IgD-negative memory B cell (primary cell): Measurements from ENCODE around the gene FLAD1. TPM values are rescaled to one million over a fixed set of nuclear protein-coding genes. Genes with fewer than 3 reads are reported as not detected.

Source experiments
- H3K27ac Mint-ChIP-seq, 3 donors: one replicate each; pipeline ENCODE4 v1.8.0; 2020 to 2022; ENCODE audit warnings: mild to moderate bottlenecking in 3 of 3, mixed read lengths in 3 of 3, moderate library complexity in 1 of 3
- H3K27me3 Mint-ChIP-seq: one replicate; pipeline ENCODE4 v1.8.0; 2021; ENCODE audit warnings: mixed read lengths
- H3K36me3 Mint-ChIP-seq: one replicate; pipeline ENCODE4 v1.8.0; 2020; ENCODE audit warnings: mild to moderate bottlenecking, mixed read lengths
- H3K4me1 Mint-ChIP-seq, 3 donors: one replicate each; pipeline ENCODE4 v1.8.0; 2020 to 2022; ENCODE audit warnings: mixed read lengths in 3 of 3, mild to moderate bottlenecking in 1 of 3
- H3K4me3 Mint-ChIP-seq, 4 donors: one replicate each; pipeline ENCODE4 v1.8.0; 2020 to 2022; ENCODE audit warnings: mild to moderate bottlenecking in 4 of 4, mixed read lengths in 4 of 4, moderate library complexity in 3 of 4
- H3K9me3 Mint-ChIP-seq, 3 donors: one replicate each; pipeline ENCODE4 v1.8.0; 2020 to 2021; ENCODE audit warnings: mixed read lengths in 3 of 3, mild to moderate bottlenecking in 1 of 3
- polyA plus RNA-seq: library from polyadenylated mRNA; unstranded; fragments of 300-500 nt; fragmentation: Illumina TruSeq; gene quantifications from one replicate; pipeline ENCODE4 v1.2.3, GENCODE V29; 2021

Gene FLAD1
- polyA plus RNA-seq, 1 donor from 2014 or later: 57.6 TPM

DNA sequence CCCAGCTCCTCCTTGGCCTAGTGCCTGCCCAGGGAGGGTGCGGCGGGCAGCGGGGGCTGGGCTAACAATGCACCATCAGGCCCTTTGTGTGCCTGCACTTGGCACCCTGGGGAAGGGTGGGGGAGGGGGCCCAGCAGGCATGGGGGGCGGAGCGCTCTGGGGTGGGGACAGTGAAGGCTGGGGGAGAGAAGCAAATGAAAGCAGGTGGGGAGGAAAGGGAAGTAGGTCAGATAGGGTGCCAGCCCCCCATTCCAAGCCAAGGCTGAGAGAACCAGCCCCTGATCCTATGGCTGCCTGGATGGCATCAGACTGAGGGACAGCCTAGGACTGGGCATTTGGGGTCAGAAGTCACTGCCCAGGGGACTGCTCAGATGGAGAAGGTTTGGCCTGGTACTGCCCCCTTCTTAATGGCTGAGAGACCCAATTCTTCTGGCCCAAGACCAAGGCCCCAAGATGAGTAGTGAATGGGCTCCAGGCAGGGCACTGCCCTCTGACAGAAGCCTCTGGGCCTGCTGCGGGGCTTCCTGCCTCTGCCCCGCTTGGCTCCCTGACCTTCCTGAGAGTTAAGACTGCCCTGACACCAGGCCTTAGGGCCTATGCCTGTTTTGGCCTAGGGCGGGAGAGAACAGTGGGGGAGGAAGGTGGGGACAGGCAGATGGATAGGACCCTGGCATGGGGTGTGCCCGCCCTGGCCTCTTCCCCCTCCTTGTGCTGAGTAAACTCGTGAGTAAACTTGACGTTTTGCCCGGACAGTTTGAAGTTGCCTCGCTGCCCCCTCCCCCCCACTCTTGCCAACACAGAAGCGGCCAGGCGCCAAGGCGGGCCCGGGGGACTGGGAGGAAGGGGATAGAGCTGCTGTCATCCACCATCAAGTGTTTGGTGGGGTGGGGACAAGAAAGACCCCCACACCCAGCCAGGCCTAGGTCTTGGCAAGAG is 22.2 kb downstream of the FLAD1 start:
- H3K9me3 Mint-ChIP-seq: no peaks in the 10 kb centered on the region

DNA sequence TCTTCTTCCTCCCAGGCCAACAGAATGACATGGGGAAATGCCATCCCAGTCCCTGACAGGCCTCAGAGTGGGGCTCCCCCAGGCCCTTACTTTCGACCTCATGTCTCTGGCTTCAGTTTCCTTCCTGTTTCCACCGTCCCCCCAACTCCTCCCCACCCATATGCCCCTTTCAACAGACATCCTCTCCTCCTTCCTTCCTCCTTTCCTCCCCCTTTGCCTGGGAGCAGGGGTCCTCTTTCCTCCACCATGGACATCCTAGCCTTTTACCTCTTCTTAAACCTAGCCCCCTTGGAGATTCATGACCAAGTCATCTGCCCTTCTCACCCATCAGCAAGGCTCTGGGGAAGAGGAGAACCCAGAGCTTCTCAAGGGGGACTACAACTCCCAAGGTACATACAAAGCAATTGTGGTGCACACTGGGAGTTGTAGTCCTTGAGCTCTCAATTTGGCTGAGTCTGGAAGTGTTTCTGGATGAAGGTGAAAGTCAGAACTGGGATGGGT is 23.5 kb downstream of the FLAD1 start:
- Mint-ChIP-seq H3K36me3 (peaks cover 8% of the 10 kb centered on the region), H3K27ac (peak overlapping the region; percentile 80 to 95 (median 89)), H3K9me3 (no peaks in the 10 kb centered on the region), H3K27me3 (no peaks in the 10 kb centered on the region), H3K4me1 (peaks cover 22 to 37% (median 31%) of the 10 kb centered on the region in 3 donors), H3K4me3 (peak overlapping the region; percentile 38 to 94 (median 68))

More for the DNA sequence above, 22.2 kb downstream of the FLAD1 start:
- Mint-ChIP-seq H3K4me3 (peak overlapping the region; percentile 91 to 99 (median 96)), H3K27ac (peak overlapping the region; percentile 80 to 94 (median 93)), H3K27me3 (no peaks in the 10 kb centered on the region), H3K36me3 (peaks cover 8% of the 10 kb centered on the region), H3K4me1 (peaks cover 22 to 34% (median 31%) of the 10 kb centered on the region in 3 donors)

DNA sequence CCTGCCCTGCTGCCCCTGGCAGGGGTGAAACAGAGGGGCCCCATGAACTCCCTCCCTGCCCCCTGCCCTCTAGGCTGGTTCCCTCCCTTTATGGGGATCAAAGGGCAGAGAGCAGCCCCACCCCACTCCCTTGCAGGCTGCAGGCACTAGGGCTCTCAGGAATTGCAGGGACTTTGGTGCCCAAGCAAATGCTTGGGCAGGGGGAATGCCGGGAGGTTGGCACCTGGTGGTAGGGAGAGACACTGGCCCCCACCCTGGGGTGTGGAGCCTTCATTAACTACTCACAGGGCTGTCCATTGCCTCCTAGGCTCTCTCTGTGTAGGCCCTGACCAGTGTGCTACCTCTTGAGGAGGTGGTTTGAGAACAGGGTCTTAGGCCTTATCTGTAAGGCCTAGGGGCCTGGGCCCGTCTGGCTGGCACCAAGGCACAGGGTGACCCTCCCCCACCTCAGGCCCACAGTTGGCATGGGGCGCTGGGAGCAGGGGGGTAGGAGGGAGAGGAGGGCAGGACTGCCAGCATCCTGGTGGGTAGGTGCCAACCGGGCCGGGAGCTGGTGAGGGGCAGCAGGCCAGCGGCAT is 24.2 kb downstream of the FLAD1 start:
- peak overlapping the region in 2 of 4 donors; percentile 38 to 47 for H3K4me3 Mint-ChIP-seq
- H3K36me3 Mint-ChIP-seq: peaks cover 8% of the 10 kb centered on the region
- H3K9me3 Mint-ChIP-seq: no peaks in the 10 kb centered on the region
- peak overlapping the region in 1 of 3 donors; percentile 80 for H3K27ac Mint-ChIP-seq
- H3K4me1 Mint-ChIP-seq: peaks cover 23 to 40% (median 31%) of the 10 kb centered on the region in 3 donors
- H3K27me3 Mint-ChIP-seq: no peaks in the 10 kb centered on the region

GRCh38 chr1:155008015-155008941 is 25.1 kb downstream of the FLAD1 start:
- peaks cover 8% of the 10 kb centered on the region for H3K36me3 Mint-ChIP-seq
- H3K27me3 Mint-ChIP-seq: no peaks in the 10 kb centered on the region
- peak overlapping the region in 2 of 4 donors; percentile 63 to 65 for H3K4me3 Mint-ChIP-seq
- H3K9me3 Mint-ChIP-seq: no peaks in the 10 kb centered on the region
- H3K4me1 Mint-ChIP-seq: peaks cover 32 to 48% (median 32%) of the 10 kb centered on the region in 3 donors
- peak overlapping the region in 1 of 3 donors; percentile 10 for H3K27ac Mint-ChIP-seq

GRCh38 chr1:155009221-155009711 is 26.1 kb downstream of the FLAD1 start:
- Mint-ChIP-seq H3K4me3 (peak overlapping the region in 2 of 4 donors; percentile 33 to 41), H3K27me3 (no peaks in the 10 kb centered on the region), H3K9me3 (no peaks in the 10 kb centered on the region), H3K36me3 (peaks cover 8% of the 10 kb centered on the region), H3K4me1 (peaks cover 38 to 54% (median 38%) of the 10 kb centered on the region in 3 donors), H3K27ac (peak overlapping the region in 1 of 3 donors; percentile 94)

DNA sequence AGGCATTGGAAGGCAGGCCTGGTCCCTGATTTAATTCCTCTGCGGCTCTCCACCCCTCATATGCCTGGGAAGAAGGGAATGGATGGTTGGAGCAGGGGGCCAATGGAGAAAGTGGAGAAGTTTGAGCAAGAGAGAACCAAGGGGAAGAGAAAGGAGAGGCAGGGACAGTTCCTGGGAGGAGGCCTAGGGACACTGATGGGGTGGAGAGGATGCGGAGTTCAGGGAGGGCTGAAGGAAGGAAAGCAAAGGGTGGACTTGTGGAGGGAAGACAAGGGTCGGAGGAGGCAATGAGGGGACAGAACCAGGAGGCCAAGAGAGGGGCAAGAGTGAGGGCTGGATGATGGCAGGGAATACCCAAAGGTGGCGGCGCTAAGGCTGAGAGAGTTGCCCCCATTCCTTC is 26.6 kb downstream of the FLAD1 start:
- Mint-ChIP-seq H3K4me3 (peak overlapping the region in 3 of 4 donors; percentile 20 to 63 (median 36)), H3K4me1 (peaks cover 34 to 53% (median 40%) of the 10 kb centered on the region in 3 donors), H3K36me3 (peaks cover 6% of the 10 kb centered on the region), H3K27ac (peak overlapping the region in 2 of 3 donors; percentile 50 to 94), H3K27me3 (no peaks in the 10 kb centered on the region), H3K9me3 (no peaks in the 10 kb centered on the region)

- Mint-ChIP-seq H3K27me3 (no peaks in the 10 kb centered on the region), H3K9me3 (no peaks in the 10 kb centered on the region), H3K4me3 (peak overlapping the region in 3 of 4 donors; percentile 20 to 63 (median 36)), H3K4me1 (peaks cover 32 to 50% (median 37%) of the 10 kb centered on the region in 3 donors), H3K36me3 (peaks cover 6% of the 10 kb centered on the region), H3K27ac (peak overlapping the region; percentile 50 to 94 (median 59))
Measured at GRCh38 chr1:155010211-155010918, 27.2 kb downstream of the FLAD1 start.

DNA sequence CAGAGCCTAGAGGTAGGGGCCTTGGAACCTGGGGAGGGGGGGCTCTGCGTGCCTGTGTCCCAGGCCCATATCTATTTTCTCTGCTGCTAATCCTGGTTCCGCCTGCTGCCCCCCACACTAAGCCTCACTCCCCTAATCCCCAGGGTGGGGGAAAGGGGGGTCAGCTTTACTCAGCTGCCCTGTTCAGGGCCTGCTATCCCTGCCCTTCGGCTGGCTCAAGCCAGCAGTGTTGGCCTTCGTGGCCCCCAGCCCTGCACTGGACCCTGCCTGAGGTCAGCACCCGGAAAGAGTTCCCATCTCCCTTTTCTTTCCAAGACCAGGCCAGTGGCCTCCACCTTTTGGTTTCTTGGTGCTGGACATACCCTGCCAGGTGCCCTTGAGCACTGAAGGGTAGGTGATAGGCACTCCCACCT is 27.9 kb downstream of the FLAD1 start:
- no peaks in the 10 kb centered on the region for H3K9me3 Mint-ChIP-seq
- H3K4me1 Mint-ChIP-seq: peaks cover 34 to 46% (median 38%) of the 10 kb centered on the region in 3 donors
- H3K4me3 Mint-ChIP-seq: peak overlapping the region in 1 of 4 donors; percentile 27
- H3K36me3 Mint-ChIP-seq: peaks cover 6% of the 10 kb centered on the region
- H3K27me3 Mint-ChIP-seq: no peaks in the 10 kb centered on the region
- H3K27ac Mint-ChIP-seq: no peak overlapping the region

- no peaks in the 10 kb centered on the region for H3K9me3 Mint-ChIP-seq
- H3K27me3 Mint-ChIP-seq: no peaks in the 10 kb centered on the region
- peaks cover 34 to 46% (median 37%) of the 10 kb centered on the region in 3 donors for H3K4me1 Mint-ChIP-seq
- peaks cover 6% of the 10 kb centered on the region for H3K36me3 Mint-ChIP-seq
- peak overlapping the region in 1 of 4 donors; percentile 27 for H3K4me3 Mint-ChIP-seq
- no peak overlapping the region for H3K27ac Mint-ChIP-seq
Measured at GRCh38 chr1:155011437-155012025, 28.4 kb downstream of the FLAD1 start.

GRCh38 chr1:155012026-155012546 is 28.9 kb downstream of the FLAD1 start:
- peaks cover 32 to 43% (median 36%) of the 10 kb centered on the region in 3 donors for H3K4me1 Mint-ChIP-seq
- H3K36me3 Mint-ChIP-seq: peaks cover 6% of the 10 kb centered on the region
- no peaks in the 10 kb centered on the region for H3K27me3 Mint-ChIP-seq
- no peaks in the 10 kb centered on the region for H3K9me3 Mint-ChIP-seq
- H3K4me3 Mint-ChIP-seq: peak overlapping the region in 2 of 4 donors; percentile 3 to 6
- peak overlapping the region in 2 of 3 donors; percentile 69 to 83 for H3K27ac Mint-ChIP-seq

- no peaks in the 10 kb centered on the region for H3K27me3 Mint-ChIP-seq
- H3K36me3 Mint-ChIP-seq: peaks cover 6% of the 10 kb centered on the region
- peak overlapping the region; percentile 6 to 43 (median 18) for H3K4me3 Mint-ChIP-seq
- H3K9me3 Mint-ChIP-seq: no peaks in the 10 kb centered on the region
- peak overlapping the region; percentile 63 to 83 (median 69) for H3K27ac Mint-ChIP-seq
- H3K4me1 Mint-ChIP-seq: peaks cover 32 to 47% (median 36%) of the 10 kb centered on the region in 3 donors
Measured at GRCh38 chr1:155012776-155013602, 29.8 kb downstream of the FLAD1 start.

GRCh38 chr1:155013632-155014031 is 30.5 kb downstream of the FLAD1 start:
- H3K4me1 Mint-ChIP-seq: peaks cover 32 to 49% (median 35%) of the 10 kb centered on the region in 3 donors
- no peaks in the 10 kb centered on the region for H3K27me3 Mint-ChIP-seq
- peaks cover 6% of the 10 kb centered on the region for H3K36me3 Mint-ChIP-seq
- no peaks in the 10 kb centered on the region for H3K9me3 Mint-ChIP-seq
- peak overlapping the region in 2 of 4 donors; percentile 35 to 63 for H3K4me3 Mint-ChIP-seq
- peak overlapping the region in 1 of 3 donors; percentile 72 for H3K27ac Mint-ChIP-seq
